HG03457 (cell line): Measurements from ENCODE around the gene PSD2.
"Not testable (repeated sequence)": the region's sequence is repeated elsewhere in the genome, so short reads cannot be mapped to it uniquely, and the experiment has no call there.

ENCODE experiments used
- ATAC-seq: cut with Tn5 transposase; IDR thresholded peaks from one replicate; pipeline ENCODE4 v1.9.1; 2021; ENCODE audit warnings: moderate number of reproducible peaks; ENCODE audit not compliant: unreplicated experiment

The PSD2 gene

DNA sequence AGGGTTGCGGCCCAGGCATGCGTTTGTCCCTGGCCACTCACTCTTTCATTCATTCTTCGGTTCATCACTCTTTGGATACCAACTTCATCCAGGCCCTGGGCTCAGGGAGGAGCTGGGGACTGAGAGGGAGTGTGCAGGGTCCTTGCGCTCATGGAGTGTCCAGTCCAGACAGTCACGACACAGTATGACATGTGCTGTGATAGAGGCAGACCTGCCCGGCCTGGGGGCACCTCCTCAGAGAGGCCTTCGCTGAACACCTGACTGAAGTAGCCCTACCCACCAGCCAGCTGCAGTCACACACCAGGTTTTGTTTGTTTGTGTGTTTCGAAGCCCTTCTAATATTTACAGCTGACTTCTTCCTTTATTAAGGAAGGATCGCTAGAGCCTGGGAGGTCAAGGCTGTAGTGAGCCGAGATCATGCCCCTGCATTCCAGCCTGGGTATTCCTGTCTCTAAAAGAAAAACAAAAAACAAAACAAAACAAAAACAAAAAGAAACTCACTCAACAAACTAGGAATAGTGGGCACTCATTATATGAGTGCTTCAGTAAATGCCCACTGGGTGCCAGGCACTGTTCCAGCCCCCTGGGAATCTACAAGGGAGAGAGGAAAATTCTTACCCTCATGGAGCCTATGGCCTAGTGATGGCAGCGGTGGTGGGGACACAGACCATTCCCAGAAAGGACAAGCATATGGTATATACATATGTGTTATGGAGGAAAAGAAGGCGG lies 6.3 kb upstream of the PSD2 start:
- no peak for ATAC-seq

DNA sequence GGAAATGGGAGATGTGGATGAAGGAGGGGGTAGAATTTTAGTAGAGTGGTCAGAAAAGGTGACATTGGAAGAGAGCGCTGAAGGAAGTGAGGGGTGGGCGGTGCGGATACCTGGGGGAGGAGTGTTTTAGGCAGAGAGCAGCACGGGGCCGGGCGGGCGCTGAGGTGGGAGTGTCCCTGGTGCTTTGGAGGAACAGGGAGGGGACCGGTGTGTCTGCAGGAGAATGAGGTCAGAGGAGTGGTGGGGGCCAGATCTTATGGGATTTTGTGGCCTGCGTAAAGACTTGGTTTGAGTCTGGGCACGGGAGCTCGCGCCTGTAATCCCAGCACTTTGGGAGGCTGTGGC lies 5.8 kb upstream of the PSD2 start:
- no peak for ATAC-seq

GRCh38 chr5:139792218-139792617 lies 3.4 kb upstream of the PSD2 start:
- no peak for ATAC-seq

DNA sequence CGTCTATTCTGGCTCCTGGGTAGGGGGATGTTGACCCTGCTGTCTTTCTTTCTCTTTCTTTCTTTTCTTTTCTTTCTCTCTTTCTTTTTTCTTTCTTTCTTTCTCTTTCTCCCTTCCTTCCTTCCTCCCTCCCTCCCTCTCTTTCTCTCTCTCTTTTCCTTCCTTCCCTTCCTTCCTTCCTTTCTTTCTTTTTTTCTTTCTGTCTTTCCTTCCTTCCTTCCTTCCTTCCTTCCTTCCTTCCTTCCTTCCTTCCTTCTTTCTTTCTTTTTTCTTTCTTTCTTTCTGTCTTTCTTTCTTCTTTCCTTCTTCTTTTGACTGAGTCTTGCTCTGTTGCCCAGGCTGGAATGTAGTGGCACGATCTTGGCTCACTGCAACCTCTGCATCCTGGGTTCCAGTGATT lies 3.0 kb upstream of the PSD2 start:
- not testable (repeated sequence) for ATAC-seq

DNA sequence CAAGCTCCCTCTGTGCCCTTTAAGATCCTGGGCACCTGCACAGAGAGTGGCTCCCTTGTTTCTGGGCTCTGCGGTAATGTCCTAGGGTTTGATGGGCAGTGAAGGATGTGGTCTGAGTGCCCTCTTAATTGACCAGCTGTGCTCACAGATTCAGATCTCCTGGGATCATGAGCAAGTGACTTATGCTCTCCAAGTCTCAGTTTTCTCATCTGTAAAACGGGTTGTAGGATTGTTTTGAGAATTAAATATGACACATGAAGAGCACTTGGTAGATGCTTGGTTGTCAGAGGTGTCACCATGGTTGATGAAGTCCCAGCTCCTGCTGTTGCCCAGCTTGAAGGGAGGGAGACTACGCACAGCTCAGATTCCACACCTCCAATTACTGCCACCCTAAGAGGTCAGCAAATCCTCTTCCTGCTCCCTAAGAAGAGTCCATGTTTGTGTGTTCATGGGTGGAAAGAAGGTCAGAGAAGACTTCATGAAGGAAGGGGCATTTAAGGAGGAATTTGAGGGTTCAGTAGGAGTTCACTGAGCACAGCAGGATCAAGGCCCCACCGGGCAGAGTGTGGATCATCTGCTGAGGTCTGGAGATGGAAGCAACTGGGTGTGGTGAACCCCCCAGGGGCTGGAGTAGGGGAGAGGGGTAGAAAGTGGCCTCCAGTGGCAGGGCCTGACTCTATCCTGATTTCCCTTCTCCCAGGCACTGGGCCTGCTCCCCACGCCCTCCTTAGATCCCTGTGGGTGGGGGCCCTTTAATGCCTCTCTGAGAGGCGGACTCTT lies 1.4 kb upstream of the PSD2 start:
- ATAC-seq = no peak

DNA sequence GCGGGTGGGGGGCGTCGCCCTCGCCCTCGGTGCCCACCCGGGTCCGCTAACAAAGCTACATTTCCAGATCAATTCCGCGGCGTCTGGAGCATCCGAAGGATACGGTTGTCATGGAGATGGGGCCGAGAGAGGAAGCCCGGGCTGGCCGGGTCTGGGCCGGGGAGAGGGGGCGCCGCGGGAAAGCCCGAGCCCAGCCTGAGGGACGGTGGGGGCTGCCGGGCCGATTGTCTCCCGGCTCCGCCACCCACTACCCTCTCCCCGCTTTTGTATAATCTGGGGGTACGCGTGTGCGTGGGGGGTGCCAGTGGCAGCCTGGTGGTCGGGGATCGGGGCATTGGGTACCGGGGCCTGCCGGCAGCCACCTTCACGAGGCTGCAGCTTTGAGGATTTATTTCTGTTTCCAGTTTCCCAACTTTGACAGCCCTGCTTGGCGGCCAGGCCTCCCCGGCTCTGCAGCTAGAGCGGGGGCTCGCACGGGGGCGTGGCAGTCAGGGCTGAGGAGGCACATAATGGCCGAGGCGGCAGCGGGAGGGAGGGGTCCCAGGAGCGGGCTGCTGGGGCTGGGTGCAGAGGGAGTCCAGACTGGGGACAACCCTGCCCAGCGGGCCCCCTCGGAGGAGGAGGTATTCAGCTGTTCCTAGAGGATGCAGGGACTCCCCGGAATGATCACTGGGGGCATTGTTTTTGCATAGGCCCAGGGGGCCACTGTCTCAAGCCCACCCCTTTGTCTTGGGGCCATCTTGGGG lies 626 bp downstream of the PSD2 start:
- no peak for ATAC-seq

DNA sequence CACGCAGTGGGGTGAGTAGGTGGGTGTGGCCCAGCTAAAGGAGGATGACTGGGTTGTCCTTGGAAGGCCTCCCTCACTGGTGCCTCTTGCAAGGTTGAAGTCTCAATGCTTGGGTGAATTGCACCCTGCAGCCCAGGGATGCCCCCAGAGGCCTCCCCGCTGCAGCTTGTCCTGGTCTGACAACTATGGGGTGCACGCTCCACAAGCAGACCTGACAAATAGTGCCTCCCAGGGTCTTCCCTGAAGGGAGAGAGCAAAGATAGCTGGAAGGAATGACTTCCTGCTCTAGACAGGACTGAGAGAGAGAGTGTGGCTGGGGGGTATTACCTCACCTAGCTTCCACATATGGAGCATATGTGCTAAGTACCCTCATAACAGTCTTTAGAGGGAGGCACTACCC lies 1.7 kb downstream of the PSD2 start:
- ATAC-seq = no peak

GRCh38 chr5:139797856-139798510 lies 2.4 kb downstream of the PSD2 start:
- no peak for ATAC-seq

DNA sequence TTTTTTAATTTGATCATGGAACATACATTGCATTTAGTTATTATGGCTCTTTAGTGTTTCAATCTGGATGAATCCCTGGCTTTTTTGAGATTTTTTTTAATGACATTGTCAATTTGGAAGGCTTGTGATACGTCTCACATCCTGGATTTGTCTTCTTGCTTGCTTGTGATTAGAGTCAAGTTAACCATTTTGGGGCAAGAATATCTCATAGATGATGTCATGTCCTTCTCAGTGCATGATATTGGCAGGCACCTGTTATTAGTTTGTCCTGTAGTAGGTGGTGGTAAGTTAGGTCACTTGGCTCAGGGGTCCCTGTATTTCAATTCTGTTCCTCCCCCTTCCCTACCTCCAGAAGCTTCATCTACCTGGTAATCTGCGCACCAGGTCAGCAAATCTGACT lies 3.3 kb downstream of the PSD2 start:
- no peak for ATAC-seq

- no peak for ATAC-seq
Measured at GRCh38 chr5:139799359-139799758, 3.8 kb downstream of the PSD2 start.

GRCh38 chr5:139803978-139804377 lies 8.4 kb downstream of the PSD2 start:
- ATAC-seq = no peak

- ATAC-seq = no peak
Measured at GRCh38 chr5:139804800-139805397, 9.3 kb downstream of the PSD2 start.

DNA sequence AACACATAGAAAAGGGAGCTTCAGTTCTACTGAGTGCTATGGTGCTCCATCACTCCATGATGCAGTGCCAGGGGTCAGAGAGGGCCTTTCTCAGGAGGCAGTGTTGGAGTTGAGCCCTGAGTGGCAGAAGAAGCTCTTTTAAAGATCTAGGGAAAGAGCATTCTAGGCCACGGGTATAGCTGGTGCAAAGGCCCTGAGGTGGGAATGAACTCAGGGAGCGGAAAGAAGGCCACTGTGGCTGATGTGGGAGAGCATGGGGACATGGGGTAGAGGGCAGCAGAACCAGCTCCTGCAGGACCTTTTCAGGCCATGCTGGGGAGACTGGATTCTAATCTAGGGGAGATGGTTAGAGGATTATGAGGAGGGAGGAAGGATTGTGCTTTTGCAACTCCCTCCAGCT lies 9.9 kb downstream of the PSD2 start:
- ATAC-seq = no peak

DNA sequence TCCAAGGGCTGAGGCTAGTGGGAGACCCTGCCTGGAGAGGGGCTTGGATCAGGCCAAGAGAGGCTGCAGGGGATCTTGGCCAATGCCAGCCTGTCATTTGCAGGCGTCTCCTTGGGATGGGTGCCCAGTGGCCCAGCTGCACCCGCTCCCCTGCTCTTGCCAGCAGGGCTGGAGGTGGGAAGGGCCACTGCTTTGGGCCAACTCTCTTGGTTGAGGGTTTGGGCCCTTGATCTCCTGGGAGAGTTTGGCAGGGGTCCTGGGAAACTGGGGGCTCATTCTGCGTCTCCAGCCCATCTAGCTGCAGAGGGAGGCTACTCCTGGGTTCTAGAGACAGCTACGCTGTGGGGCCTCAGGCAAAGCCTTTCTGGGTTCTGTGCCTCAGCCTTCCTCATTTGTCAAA lies 10.5 kb downstream of the PSD2 start:
- ATAC-seq = no peak

DNA sequence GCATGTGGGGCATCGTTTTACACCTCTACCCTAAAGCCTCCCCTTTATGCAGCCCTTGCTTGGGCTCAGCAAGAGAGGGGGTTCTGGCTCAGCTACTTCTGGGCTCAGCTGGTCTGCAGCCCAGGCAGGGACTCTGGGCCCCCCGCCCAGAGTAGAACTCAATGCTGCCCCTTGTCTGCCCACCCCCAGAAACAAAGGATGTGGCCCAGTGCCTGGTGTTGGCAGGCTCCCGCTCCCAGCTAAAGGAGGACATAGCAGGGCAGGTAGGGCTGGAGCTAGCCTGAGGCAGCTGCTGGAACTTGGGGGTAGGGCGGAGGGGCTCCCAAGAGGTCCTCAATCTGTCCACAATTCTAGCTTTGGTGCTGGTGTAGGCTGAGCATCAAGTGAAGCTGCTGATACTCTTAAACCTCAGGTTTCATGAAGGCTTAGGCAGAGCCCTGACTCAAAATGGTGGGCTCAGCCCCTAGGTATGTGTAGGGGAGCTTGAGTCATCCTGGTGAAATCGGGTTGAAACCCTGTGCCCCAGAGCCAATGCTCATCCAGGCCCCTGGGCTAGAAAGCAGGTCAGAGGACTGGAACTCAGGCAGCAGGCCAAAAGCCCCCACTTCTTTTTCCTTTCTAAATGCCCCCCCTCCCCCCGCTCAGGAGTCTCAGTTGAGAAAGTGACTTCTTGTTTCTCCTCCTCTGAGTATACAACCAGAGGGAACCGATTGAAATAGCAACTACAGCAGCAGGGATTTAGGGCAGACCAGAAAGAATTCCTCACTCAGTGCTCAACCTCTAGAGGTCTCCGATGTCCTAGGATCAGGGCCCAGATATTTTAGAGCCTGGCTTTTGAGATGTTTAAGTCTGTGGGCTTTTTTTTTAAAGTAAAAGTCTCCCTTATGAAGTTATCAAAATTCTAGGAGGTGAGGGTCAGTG lies 11.4 kb downstream of the PSD2 start:
- no peak for ATAC-seq

DNA sequence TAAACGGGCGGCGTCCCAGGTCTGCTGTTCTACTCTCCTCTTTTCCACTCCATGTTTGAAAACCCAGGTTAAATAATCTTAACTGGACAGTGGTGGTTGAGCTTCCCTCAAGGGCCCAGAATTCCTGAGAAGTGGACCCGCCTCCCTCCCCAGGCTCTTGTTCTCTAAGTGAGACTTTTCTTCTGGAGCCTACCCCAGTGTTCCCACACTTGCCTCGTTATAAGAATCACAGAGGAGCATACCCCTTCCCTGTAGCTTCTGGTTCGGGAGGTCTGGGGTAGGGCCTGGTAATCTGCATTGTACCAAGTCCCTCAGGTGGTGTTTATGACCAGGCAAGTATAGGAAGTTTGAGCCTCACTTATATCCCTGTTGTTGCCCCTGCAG lies 12.0 kb downstream of the PSD2 start:
- ATAC-seq = no peak

DNA sequence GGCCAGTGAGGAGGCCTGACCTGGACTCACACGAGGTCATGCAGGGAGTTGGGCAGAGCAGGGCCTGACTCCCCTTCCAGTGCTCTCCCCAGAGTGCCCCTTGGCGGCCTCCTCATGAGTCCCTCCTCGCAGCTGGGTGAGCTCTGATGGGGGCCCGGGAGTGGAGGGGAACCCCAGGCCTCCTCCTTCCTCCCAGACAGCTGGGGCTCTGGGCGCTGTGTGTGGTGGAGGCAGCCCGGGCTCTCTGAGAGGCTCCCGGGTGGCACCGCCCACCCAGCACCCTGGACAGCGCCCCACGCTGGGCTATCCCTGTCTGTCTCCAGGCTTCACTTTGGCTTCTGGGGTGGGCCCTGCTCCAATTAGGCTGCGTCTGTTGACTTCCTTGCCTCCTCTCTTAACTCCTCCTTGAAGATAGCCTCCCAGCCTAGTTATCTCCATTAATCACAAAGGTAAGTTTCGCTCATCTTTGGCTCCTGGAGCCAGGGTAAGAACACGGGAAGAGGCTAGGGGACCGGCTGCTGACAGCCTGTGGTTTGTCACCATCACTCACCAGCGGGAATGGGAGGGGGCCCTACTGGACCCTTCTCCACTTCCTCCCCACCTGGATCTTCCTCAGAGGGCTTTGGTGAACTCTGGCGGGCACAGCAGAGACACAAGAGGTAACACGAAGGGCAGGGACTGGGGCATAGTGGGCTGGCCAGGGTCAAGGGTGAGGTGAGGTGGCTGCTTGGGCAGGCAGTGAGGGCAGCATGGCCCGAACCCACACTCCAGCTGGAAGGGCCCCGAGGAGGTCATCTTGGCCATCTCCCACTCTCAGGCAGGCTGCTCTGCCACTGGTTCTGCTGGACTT lies 13.1 kb downstream of the PSD2 start:
- ATAC-seq = no peak

GRCh38 chr5:139809331-139809810 lies 13.8 kb downstream of the PSD2 start:
- ATAC-seq = no peak
